Ovary (tissue), 9 donors: ENCODE measurements around the gene ATP13A4. TPM values are rescaled to one million over a fixed set of nuclear protein-coding genes. Genes with fewer than 3 reads are reported as not detected.

Experiments used
- DNase-seq, 5 donors: peaks; one replicate each; pipeline ENCODE4 v3.0.0-alpha.2; 2019 to 2020
- H3K27ac ChIP-seq, 2 donors: fragments of 200-600 bp; one replicate each; pipeline versions ENCODE4 v1.5.1 to v1.8.0; 2019 to 2022
- H3K27me3 ChIP-seq: fragments of 200-600 bp; one replicate; pipeline ENCODE4 v1.8.0; 2022
- H3K36me3 ChIP-seq: fragments of 200-600 bp; sonication (generic); one replicate; pipeline ENCODE4 v1.5.1; 2019
- H3K4me1 ChIP-seq: one replicate; pipeline ENCODE4 v1.8.1; 2013; ENCODE audit warnings: mild to moderate bottlenecking, moderate library complexity; ENCODE audit not compliant: insufficient read depth
- H3K4me3 ChIP-seq: fragments of 200-600 bp; sonication (generic); one replicate; pipeline ENCODE4 v1.5.1; 2017
- H3K9me3 ChIP-seq, 2 donors: fragments of 200-600 bp in 1 of 2; sonication (generic) in 1 of 2; one replicate each; pipeline versions ENCODE4 v1.5.1 to v1.8.1; 2013 to 2019; ENCODE audit warnings: mild to moderate bottlenecking in 1 of 2, moderate library complexity in 1 of 2
- EP300 ChIP-seq: sonication (generic); formaldehyde crosslinking; IDR thresholded peaks from one replicate; pipeline ENCODE4 v1.6.1; 2017; ENCODE audit warnings: antibody characterized with exemption
- POLR2A ChIP-seq: fragments of 450-650 bp; IDR thresholded peaks from one replicate; pipeline ENCODE4 v1.6.1; 2017; ENCODE audit warnings: antibody characterized with exemption, mild to moderate bottlenecking, moderate library complexity
- WGBS, 3 donors: extraction: QIAGEN DNeasy Blood & Tissue Kit in 1 of 3; methylation state at CpG; one replicate each; pipeline versions ENCODE4 v1.1.5 to v1.1.7; 2013 to 2017; 5-methylcytosine and 5-hydroxymethylcytosine counted together
- intact Hi-C, 4 donors: fragments of 100-400 bp; cut with DNase I; formaldehyde crosslinking; loops; one replicate each; pipeline versions ENCODE4 v1.11.0 to v1.15.1; 2022 to 2023
- polyA plus RNA-seq, 2 donors: library from polyadenylated mRNA; stranded (reverse); fragments of 200-250 nt in 1 of 2; fragments of 350-450 nt in 1 of 2; fragmentation: Illumina TruSeq in 1 of 2; extraction: RNeasy Lipid Tissue Mini Kit (QIAGEN cat#74804) in 1 of 2; gene quantifications; one replicate each; pipeline ENCODE4 v1.2.3, GENCODE V29; 2013 to 2014
- total RNA-seq, 7 donors: library from RNA; depleted of rRNA in 2 of 7; stranded (reverse); fragments of >200 nt in 2 of 7; fragmentation: NEBNext Ultra II Directional in 3 of 7; extraction: Animal tissue kit (Norgen Biotek cat#: 25700) in 3 of 7; gene quantifications; one replicate each; pipeline versions ENCODE4 v1.1.0 to v1.2.4, GENCODE V29; 2016 to 2023
- TF ChIP-seq, protein P1 (sequence below), 3 donors: fragments of 450-650 bp in 2 of 3; fragments of 200-600 bp in 1 of 3; IDR thresholded peaks; one replicate each; pipeline versions ENCODE4 v1.5.1 to v1.8.0; 2016 to 2022; ENCODE audit warnings: antibody characterized with exemption in 3 of 3, mild to moderate bottlenecking in 1 of 3
- donor health status: DM: no; HTN: no; CAD: no; lungs with moderate emphysema.
- donor health status: DM: no; HTN: no; CAD: no.
- donor health status: Bipolar disorder and iron deficiency.
- donor health status: DM: yes; HTN: yes; CAD: no.
- donor health status: DM: no; HTN: no; CAD: no.
- donor health status: DM: yes; HTN: yes; CAD: no.

ATP13A4 gene
- total and polyA plus RNA-seq, 9 donors = 0.27 to 17.5 (median 0.51) TPM

GRCh38 chr3:193367868-193368267 lies 186.8 kb downstream of the ATP13A4 start:
- no peak for DNase-seq
- no peaks in the 10 kb centered on the region for H3K9me3 ChIP-seq

DNA sequence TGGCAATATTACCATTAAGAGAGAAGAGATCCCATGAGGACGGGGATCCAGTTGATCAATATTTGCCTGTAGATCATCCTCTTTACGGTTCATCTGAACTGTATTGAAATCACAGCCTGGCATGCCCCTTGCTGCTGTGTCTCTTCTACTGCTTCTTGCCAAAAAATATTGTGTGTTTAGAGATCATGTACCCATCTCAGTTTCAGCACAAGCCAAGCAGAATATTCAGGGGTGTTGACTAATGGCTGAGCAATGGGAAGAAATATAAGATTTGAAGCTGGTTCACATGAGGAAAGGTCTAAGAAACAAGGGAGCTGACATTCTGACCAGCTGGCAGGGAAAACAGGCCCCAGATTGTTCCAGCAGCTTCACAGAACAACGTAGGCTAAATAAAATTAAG lies 197.4 kb downstream of the ATP13A4 start:
- Histone ChIP-seq H3K27me3 (no peaks in the 10 kb centered on the region), H3K36me3 (no peaks in the 10 kb centered on the region), H3K9me3 (no peaks in the 10 kb centered on the region), H3K27ac (no peak overlapping the region), H3K4me3 (no peak overlapping the region), H3K4me1 (no peaks in the 10 kb centered on the region)
- TF ChIP-seq, protein P1, sequence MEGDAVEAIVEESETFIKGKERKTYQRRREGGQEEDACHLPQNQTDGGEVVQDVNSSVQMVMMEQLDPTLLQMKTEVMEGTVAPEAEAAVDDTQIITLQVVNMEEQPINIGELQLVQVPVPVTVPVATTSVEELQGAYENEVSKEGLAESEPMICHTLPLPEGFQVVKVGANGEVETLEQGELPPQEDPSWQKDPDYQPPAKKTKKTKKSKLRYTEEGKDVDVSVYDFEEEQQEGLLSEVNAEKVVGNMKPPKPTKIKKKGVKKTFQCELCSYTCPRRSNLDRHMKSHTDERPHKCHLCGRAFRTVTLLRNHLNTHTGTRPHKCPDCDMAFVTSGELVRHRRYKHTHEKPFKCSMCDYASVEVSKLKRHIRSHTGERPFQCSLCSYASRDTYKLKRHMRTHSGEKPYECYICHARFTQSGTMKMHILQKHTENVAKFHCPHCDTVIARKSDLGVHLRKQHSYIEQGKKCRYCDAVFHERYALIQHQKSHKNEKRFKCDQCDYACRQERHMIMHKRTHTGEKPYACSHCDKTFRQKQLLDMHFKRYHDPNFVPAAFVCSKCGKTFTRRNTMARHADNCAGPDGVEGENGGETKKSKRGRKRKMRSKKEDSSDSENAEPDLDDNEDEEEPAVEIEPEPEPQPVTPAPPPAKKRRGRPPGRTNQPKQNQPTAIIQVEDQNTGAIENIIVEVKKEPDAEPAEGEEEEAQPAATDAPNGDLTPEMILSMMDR (IDR thresholded peaks at IDR 0.05) = no peak
- TF ChIP-seq POLR2A (no peak), EP300 (no peak)
- intact Hi-C loops = no loop called here
- DNase-seq = no peak
- WGBS, 3 donors = 70 to 81% (median 74%) methylated on average over 3 of the region's 3 CpGs

More at GRCh38 chr3:193367868-193368267, 186.8 kb downstream of the ATP13A4 start:
- Histone ChIP-seq H3K36me3 (no peaks in the 10 kb centered on the region), H3K4me1 (no peaks in the 10 kb centered on the region), H3K27me3 (no peaks in the 10 kb centered on the region), H3K4me3 (no peak overlapping the region), H3K27ac (no peak overlapping the region)
- TF ChIP-seq, protein P1 (IDR thresholded peaks at IDR 0.05) = no peak
- TF ChIP-seq POLR2A (no peak), EP300 (no peak)
- WGBS, 3 donors = 50 to 75% (median 71%) methylated on average over 1 of the region's 1 CpG
- intact Hi-C loops = no loop called here

- Histone ChIP-seq H3K36me3 (no peaks in the 10 kb centered on the region), H3K27me3 (no peaks in the 10 kb centered on the region), H3K4me3 (no peak overlapping the region), H3K9me3 (no peaks in the 10 kb centered on the region), H3K4me1 (no peaks in the 10 kb centered on the region), H3K27ac (no peak overlapping the region)
- TF ChIP-seq EP300 = no peak
- no peak for TF ChIP-seq POLR2A
- TF ChIP-seq, protein P1 (IDR thresholded peaks at IDR 0.05) = no peak
- 55 to 65% (median 64%) methylated on average over 5 of the region's 5 CpGs for WGBS, 3 donors
- intact Hi-C loops = no loop called here
- no peak for DNase-seq
These were observed 200.3 kb downstream of the ATP13A4 start for GRCh38 chr3:193354423-193354822.

Other genes starting within 250 kb of the ATP13A4 start
- gene ATP13A5, start 176.1 kb downstream of the ATP13A4 start, total RNA-seq = under 1 TPM in 1 of 7 donors, not detected in 6; 0.36 TPM
- under 1 TPM in 1 of 2 donors, not detected in 1; 0.07 TPM for gene ATP13A5, start 176.1 kb downstream of the ATP13A4 start, polyA plus RNA-seq
- gene OPA1, start 38.3 kb upstream of the ATP13A4 start, total RNA-seq = 10 to 100 TPM; 29.1 to 50.4 (median 40.3) TPM
- gene OPA1, start 38.3 kb upstream of the ATP13A4 start, polyA plus RNA-seq = 10 to 100 TPM; 14.4 to 24.2 TPM